Testis (tissue), 2 donors: Measurements from ENCODE around the gene SYNPR.

ENCODE experiments used
- POLR2A ChIP-seq: fragments of 450-650 bp; IDR thresholded peaks from one replicate; pipeline ENCODE4 v1.6.1; 2017; ENCODE audit warnings: antibody characterized with exemption, mild to moderate bottlenecking, moderate library complexity
- TF ChIP-seq, protein P1 (sequence below), 3 experiments: fragments of 450-650 bp in 2 of 3; fragments of 200-600 bp in 1 of 3; sonication (generic) in 1 of 3; IDR thresholded peaks; one replicate each; pipeline ENCODE4 v1.5.1; 2016 to 2019; ENCODE audit warnings: antibody characterized with exemption in 3 of 3, mild to moderate bottlenecking in 2 of 3, moderate library complexity in 1 of 3

DNA sequence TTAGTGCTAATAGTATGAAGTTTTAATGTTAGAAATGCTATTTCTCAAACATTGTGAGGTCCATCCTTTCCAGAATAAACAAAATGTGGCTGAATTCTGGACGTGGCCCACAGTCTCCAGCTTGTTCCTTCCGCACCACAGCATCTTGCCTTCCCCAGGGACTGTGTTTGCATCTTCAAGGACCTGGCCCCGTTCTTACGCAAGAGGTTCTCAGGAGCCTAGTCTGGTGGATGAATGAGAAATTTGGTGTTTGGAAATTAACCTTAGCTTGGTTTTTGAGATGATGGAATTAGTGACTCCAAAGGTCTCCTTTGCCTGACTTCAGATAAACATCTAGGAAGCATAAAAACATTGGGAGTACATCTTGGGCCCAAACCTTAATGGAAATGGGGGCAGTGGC, 18.1 kb downstream of the SYNPR start:
- TF ChIP-seq, protein P1, sequence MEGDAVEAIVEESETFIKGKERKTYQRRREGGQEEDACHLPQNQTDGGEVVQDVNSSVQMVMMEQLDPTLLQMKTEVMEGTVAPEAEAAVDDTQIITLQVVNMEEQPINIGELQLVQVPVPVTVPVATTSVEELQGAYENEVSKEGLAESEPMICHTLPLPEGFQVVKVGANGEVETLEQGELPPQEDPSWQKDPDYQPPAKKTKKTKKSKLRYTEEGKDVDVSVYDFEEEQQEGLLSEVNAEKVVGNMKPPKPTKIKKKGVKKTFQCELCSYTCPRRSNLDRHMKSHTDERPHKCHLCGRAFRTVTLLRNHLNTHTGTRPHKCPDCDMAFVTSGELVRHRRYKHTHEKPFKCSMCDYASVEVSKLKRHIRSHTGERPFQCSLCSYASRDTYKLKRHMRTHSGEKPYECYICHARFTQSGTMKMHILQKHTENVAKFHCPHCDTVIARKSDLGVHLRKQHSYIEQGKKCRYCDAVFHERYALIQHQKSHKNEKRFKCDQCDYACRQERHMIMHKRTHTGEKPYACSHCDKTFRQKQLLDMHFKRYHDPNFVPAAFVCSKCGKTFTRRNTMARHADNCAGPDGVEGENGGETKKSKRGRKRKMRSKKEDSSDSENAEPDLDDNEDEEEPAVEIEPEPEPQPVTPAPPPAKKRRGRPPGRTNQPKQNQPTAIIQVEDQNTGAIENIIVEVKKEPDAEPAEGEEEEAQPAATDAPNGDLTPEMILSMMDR (IDR thresholded peaks at IDR 0.05): no peak
- TF ChIP-seq POLR2A: no peak
